T-cell (primary cell): ENCODE measurements around the gene GCAT. TPM values are rescaled to one million over a fixed set of nuclear protein-coding genes. Genes with fewer than 3 reads are reported as not detected.

ENCODE experiments used
- ATAC-seq, 4 experiments: fragments of 200-7000 bp in 3 of 4; fragments of 150-1000 bp in 1 of 4; cut with Tn5 transposase; replicated peaks in 1 of 4; 1 replicate in 3 of 4; 2 replicates in 1 of 4; pipeline ENCODE4 v1.10.0; 2021; ENCODE audit warnings: moderate library complexity in 3 of 4, mild to moderate bottlenecking in 2 of 4, moderate number of reproducible peaks in 1 of 4
- CTCF ChIA-PET, 2 donors: fragments of 300-600 bp; sonication (Branson Sonifier 250); formaldehyde crosslinking; loops; one replicate each; lab custom pipeline; 2022; ENCODE audit warnings: antibody characterized with exemption in 2 of 2; lab: Charles Lee
- POLR2A ChIA-PET, 2 donors: fragments of 300-600 bp; sonication (Branson Sonifier 250); formaldehyde crosslinking; loops; one replicate each; lab custom pipeline; 2022; ENCODE audit warnings: antibody characterized with exemption in 2 of 2; lab: Charles Lee
- DNase-seq, 35 experiments: peaks; one replicate each; pipeline versions ENCODE4 v3.0.0 to v3.0.0-alpha.2; 2013 to 2023
- H3K27ac ChIP-seq: one replicate; pipeline ENCODE4 v1.5.1; 2013; ENCODE audit warnings: low read length
- H3K27me3 ChIP-seq, 2 experiments: replicated peaks in 1 of 2; 1 replicate in 1 of 2; 2 replicates in 1 of 2; pipeline versions ENCODE4 v1.6.1 to v1.7.0; 2013; ENCODE audit warnings: low read length in 1 of 2, mixed read lengths in 1 of 2; ENCODE audit not compliant: control insufficient read depth in 2 of 2, insufficient read depth in 2 of 2; ENCODE audit errors: extremely low read depth in 1 of 2
- H3K36me3 ChIP-seq, 2 donors: 1 replicate in 1 of 2; 2 replicates in 1 of 2; pipeline versions ENCODE4 v1.6.1 to v1.7.0; 2013; ENCODE audit warnings: low read length in 1 of 2; ENCODE audit not compliant: control insufficient read depth in 2 of 2, insufficient read depth in 1 of 2; ENCODE audit errors: extremely low read depth in 1 of 2
- H3K4me1 ChIP-seq, 2 experiments: 1 replicate in 1 of 2; 2 replicates in 1 of 2; pipeline versions ENCODE4 v1.6.1 to v1.7.0; 2013; ENCODE audit warnings: low read length in 2 of 2, mixed read lengths in 1 of 2; ENCODE audit not compliant: insufficient read depth in 2 of 2, control insufficient read depth in 1 of 2; ENCODE audit errors: extremely low read depth in 1 of 2
- H3K4me3 ChIP-seq, 2 donors: 1 replicate in 1 of 2; 2 replicates in 1 of 2; pipeline versions ENCODE4 v1.5.1 to v1.7.0; 2013; ENCODE audit warnings: mild to moderate bottlenecking in 2 of 2, low read length in 1 of 2, moderate library complexity in 1 of 2; ENCODE audit not compliant: control insufficient read depth in 1 of 2; ENCODE audit errors: extremely low read depth in 1 of 2
- H3K9me3 ChIP-seq: 2 replicates; pipeline ENCODE4 v1.7.0; 2013
- H3K27ac Mint-ChIP-seq, 2 donors: one replicate each; pipeline ENCODE4 v1.8.0; 2020 to 2021; ENCODE audit warnings: mild to moderate bottlenecking in 2 of 2, mixed read lengths in 2 of 2
- H3K27me3 Mint-ChIP-seq, 2 donors: one replicate each; pipeline ENCODE4 v1.8.0; 2021 to 2022; ENCODE audit warnings: mixed read lengths in 2 of 2
- H3K36me3 Mint-ChIP-seq: one replicate; pipeline ENCODE4 v1.8.0; 2021; ENCODE audit warnings: mixed read lengths
- H3K4me1 Mint-ChIP-seq, 3 donors: one replicate each; pipeline ENCODE4 v1.8.0; 2020 to 2022; ENCODE audit warnings: mixed read lengths in 3 of 3, mild to moderate bottlenecking in 1 of 3
- H3K4me3 Mint-ChIP-seq, 3 donors: one replicate each; pipeline ENCODE4 v1.8.0; 2020 to 2022; ENCODE audit warnings: mild to moderate bottlenecking in 3 of 3, mixed read lengths in 3 of 3, moderate library complexity in 3 of 3
- H3K9me3 Mint-ChIP-seq, 3 donors: one replicate each; pipeline ENCODE4 v1.8.0; 2020 to 2022; ENCODE audit warnings: mixed read lengths in 3 of 3
- WGBS: methylation state at CpG from one replicate; pipeline ENCODE4 v1.1.5; 2013; ENCODE audit warnings: missing lambda C conversion rate; ENCODE audit not compliant: insufficient coverage; 5-methylcytosine and 5-hydroxymethylcytosine counted together
- total RNA-seq, 35 experiments: library from RNA in 6 of 35; stranded (reverse) in 6 of 35; fragments of 120-200 nt in 1 of 35; gene quantifications; one replicate each; pipeline versions ENCODE4 v1.2.1 to v1.2.4 and lab custom pipeline; 2013 to 2026

GCAT gene
- total RNA-seq, 5 donors from 2014 or later (not counting 1 experiment from before 2014, with no cell fraction given) = 1.2 to 3.5 (median 2.3) TPM

DNA sequence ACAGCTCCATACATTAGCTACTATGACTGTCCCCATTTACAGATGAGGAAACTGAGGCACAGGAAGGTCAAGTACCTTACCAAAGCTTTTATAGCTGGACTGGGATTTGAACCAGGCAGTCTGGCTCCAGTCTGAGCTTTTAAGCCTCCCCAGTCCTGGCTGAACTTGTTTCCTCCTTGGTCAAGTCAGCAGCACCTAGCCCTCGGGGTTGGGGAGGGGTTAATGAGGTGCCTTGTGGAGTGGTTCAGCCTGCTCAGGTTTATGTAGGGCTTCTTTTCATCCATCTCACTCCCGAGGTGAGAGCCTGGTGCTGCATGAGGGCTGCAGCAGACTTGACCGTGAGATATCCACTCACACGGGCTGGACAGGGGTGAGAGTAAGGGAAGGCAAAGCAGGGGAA is 36.7 kb upstream of the GCAT start:
- Histone ChIP-seq H3K4me1 (no peaks in the 10 kb centered on the region), H3K9me3 (no peaks in the 10 kb centered on the region), H3K36me3 (peaks cover 2 to 23% of the 10 kb centered on the region in 2 donors), H3K27me3 (no peaks in the 10 kb centered on the region), H3K4me3 (no peak overlapping the region), H3K27ac (no peak overlapping the region)
- no peak for ATAC-seq
- no peak for DNase-seq
- WGBS = 100% methylated on average over 3 of the region's 4 CpGs
- H3K4me3 Mint-ChIP-seq = no peak overlapping the region
- no peaks in the 10 kb centered on the region for H3K9me3 Mint-ChIP-seq
- H3K27me3 Mint-ChIP-seq = no peaks in the 10 kb centered on the region
- CTCF ChIA-PET = no interaction called here
- H3K27ac Mint-ChIP-seq = no peak overlapping the region
- POLR2A ChIA-PET = no interaction called here
- H3K4me1 Mint-ChIP-seq = no peaks in the 10 kb centered on the region
- peaks cover 14% of the 10 kb centered on the region for H3K36me3 Mint-ChIP-seq

DNA sequence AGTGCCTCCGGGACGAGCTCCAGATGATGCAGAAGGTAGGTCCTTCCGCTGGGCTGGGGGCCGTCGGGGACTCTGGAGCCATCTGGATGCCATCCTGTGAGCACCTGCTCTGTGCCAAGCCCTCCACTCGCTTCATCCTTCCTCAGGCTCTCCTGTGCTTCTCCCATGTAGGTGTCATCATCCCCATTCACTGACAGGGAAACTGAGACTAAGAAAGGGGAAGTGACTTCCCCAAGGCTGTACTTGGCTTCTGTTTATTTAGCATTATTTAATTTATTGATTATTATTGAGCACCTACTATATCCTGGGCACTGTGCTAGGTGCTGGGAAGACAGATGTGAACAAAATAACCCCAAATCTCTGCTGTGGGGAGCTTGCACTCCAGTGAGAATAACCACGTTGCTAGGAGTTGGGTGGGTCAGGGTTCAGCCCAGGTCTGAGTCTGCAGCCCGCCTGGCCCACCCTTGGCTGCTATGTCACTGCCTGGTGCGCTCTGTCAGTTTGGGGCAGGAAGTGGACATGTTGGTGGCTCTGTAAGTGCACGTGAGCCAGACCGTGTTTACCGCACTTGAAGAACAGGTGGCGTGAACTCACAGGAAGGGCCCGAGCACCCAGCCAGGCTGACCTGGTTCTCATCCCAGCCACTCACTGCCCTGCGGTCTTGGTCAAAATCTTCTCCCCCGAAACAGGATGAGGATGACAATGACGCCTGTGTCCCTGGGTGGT is 35.9 kb upstream of the GCAT start:
- H3K36me3 Mint-ChIP-seq = peaks cover 14% of the 10 kb centered on the region
- DNase-seq (no peak), ATAC-seq (no peak)
- WGBS = 88% methylated on average over 14 of the region's 17 CpGs
- H3K4me3 ChIP-seq = no peak overlapping the region
- no peaks in the 10 kb centered on the region for H3K9me3 ChIP-seq
- no peak overlapping the region for H3K27ac Mint-ChIP-seq
- H3K4me1 ChIP-seq = no peaks in the 10 kb centered on the region
- peaks cover 0 to 23% of the 10 kb centered on the region in 2 donors for H3K36me3 ChIP-seq
- no peaks in the 10 kb centered on the region for H3K9me3 Mint-ChIP-seq
- no peaks in the 10 kb centered on the region for H3K27me3 ChIP-seq
- H3K27ac ChIP-seq = no peak overlapping the region
- H3K27me3 Mint-ChIP-seq = no peaks in the 10 kb centered on the region
- no peak overlapping the region for H3K4me3 Mint-ChIP-seq
- POLR2A ChIA-PET = no interaction called here
- no peaks in the 10 kb centered on the region for H3K4me1 Mint-ChIP-seq
- CTCF ChIA-PET = no interaction called here

GRCh38 chr22:37774728-37775127 is 33.0 kb upstream of the GCAT start:
- no peak overlapping the region for H3K27ac ChIP-seq
- Mint-ChIP-seq H3K9me3 (no peaks in the 10 kb centered on the region), H3K27me3 (no peaks in the 10 kb centered on the region), H3K4me3 (no peak overlapping the region), H3K4me1 (no peaks in the 10 kb centered on the region), H3K27ac (no peak overlapping the region), H3K36me3 (peaks cover 14% of the 10 kb centered on the region)
- no peak for DNase-seq
- H3K9me3 ChIP-seq = no peaks in the 10 kb centered on the region
- H3K27me3 ChIP-seq = no peaks in the 10 kb centered on the region
- ATAC-seq = no peak
- no peaks in the 10 kb centered on the region for H3K4me1 ChIP-seq
- ChIA-PET CTCF (no interaction called here), POLR2A (no interaction called here)
- no peak overlapping the region for H3K4me3 ChIP-seq
- H3K36me3 ChIP-seq = peaks cover 0 to 16% of the 10 kb centered on the region in 2 donors
- WGBS = 83% methylated on average over 3 of the region's 3 CpGs

DNA sequence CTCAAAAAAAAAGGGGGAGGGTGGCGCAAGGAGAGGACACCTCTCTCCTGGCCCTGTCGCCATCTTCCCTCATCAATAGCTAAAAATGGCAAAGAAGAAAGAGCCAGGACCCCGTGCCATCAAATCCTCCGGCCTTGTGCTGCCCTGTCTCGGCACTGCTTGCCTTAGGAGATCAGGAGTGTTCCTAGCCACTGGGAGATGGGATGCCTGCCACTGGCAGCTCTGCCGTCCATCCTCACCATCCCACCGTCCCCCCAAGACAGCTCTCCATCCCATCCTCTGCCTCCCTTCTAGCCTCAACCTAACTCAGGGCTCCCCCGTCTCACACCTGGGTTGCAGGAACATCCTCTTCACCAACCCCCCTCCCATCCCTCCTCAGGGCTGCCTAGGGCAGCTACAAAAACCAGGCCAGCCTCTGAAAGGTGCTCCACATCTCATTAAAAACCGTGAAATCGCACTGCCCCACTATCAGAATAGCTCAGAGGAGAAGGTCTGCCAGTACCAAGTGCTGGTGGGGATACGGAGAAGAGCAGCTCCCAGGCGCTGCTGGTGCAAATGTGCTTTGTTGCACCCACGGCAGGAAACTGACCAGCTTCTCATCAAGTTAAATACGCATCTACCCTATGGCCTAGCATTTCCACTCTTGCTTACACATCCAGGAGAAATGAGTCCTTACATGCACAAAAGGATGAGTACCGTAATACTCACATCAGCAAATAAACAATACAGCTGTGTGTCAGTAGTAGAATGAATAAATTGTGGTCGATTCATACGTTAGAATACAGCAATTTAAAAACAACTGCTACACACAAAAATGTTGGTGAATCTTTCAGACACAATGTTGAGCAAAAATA is 31.7 kb upstream of the GCAT start:
- CTCF ChIA-PET = no interaction called here
- ATAC-seq = no peak
- peaks cover 14% of the 10 kb centered on the region for H3K36me3 Mint-ChIP-seq

DNA sequence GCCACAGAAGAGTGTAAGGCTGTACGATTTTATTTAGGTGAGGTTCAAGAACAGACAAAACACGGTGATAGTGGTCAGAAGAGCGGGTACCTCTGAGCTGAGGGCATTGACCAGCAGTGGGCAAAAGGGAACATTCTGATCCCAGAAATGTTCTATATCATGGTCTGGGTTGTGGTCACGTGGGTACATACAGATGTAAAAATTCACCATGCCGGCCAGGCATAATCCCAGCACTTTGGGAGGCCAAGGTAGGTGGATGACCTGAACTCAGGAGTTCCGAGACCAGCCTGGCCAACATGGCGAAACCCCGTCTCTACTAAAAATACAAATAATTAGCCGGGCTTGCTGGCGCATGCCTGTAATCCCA is 31.1 kb upstream of the GCAT start:
- Histone ChIP-seq H3K4me1 (no peaks in the 10 kb centered on the region), H3K4me3 (no peak overlapping the region), H3K9me3 (no peaks in the 10 kb centered on the region), H3K27ac (no peak overlapping the region), H3K36me3 (peaks cover 0 to 12% of the 10 kb centered on the region in 2 donors), H3K27me3 (no peaks in the 10 kb centered on the region)
- ChIA-PET CTCF (no interaction called here), POLR2A (no interaction called here)
- Mint-ChIP-seq H3K27me3 (no peaks in the 10 kb centered on the region), H3K9me3 (no peaks in the 10 kb centered on the region), H3K27ac (no peak overlapping the region), H3K4me1 (no peaks in the 10 kb centered on the region), H3K36me3 (peaks cover 12% of the 10 kb centered on the region), H3K4me3 (no peak overlapping the region)
- DNase-seq (no peak), ATAC-seq (no peak)
- 89% methylated on average over 9 of the region's 10 CpGs for WGBS

More for the DNA sequence above, 31.7 kb upstream of the GCAT start:
- H3K4me3 Mint-ChIP-seq = no peak overlapping the region
- H3K4me3 ChIP-seq = no peak overlapping the region
- no peak for DNase-seq
- no peaks in the 10 kb centered on the region for H3K4me1 ChIP-seq
- no peaks in the 10 kb centered on the region for H3K9me3 Mint-ChIP-seq
- H3K9me3 ChIP-seq = no peaks in the 10 kb centered on the region
- H3K27ac ChIP-seq = no peak overlapping the region
- H3K27ac Mint-ChIP-seq = no peak overlapping the region
- H3K27me3 Mint-ChIP-seq = no peaks in the 10 kb centered on the region
- H3K36me3 ChIP-seq = peaks cover 0 to 16% of the 10 kb centered on the region in 2 donors
- no peaks in the 10 kb centered on the region for H3K4me1 Mint-ChIP-seq
- POLR2A ChIA-PET = no interaction called here
- no peaks in the 10 kb centered on the region for H3K27me3 ChIP-seq
- 89% methylated on average over 8 of the region's 17 CpGs for whole genome bisulfite sequencing

GRCh38 chr22:37777122-37777687 is 30.5 kb upstream of the GCAT start:
- no peak overlapping the region for H3K4me3 Mint-ChIP-seq
- CTCF ChIA-PET = no interaction called here
- H3K27me3 ChIP-seq = no peaks in the 10 kb centered on the region

More at GRCh38 chr22:37777122-37777687, 30.5 kb upstream of the GCAT start:
- Histone ChIP-seq H3K4me1 (no peaks in the 10 kb centered on the region), H3K9me3 (no peaks in the 10 kb centered on the region), H3K36me3 (peaks cover 0 to 12% of the 10 kb centered on the region in 2 donors), H3K27ac (no peak overlapping the region), H3K4me3 (no peak overlapping the region)
- no peaks in the 10 kb centered on the region for H3K4me1 Mint-ChIP-seq
- no peaks in the 10 kb centered on the region for H3K9me3 Mint-ChIP-seq
- no peak for ATAC-seq
- H3K27ac Mint-ChIP-seq = no peak overlapping the region
- no peak for DNase-seq
- H3K27me3 Mint-ChIP-seq = no peaks in the 10 kb centered on the region
- POLR2A ChIA-PET = no interaction called here
- 94% methylated on average over 7 of the region's 11 CpGs for WGBS
- peaks cover 12% of the 10 kb centered on the region for H3K36me3 Mint-ChIP-seq
